ENCODE data around the gene PTPRJ. TPM values are rescaled to one million over a fixed set of nuclear protein-coding genes. Genes with fewer than 3 reads are reported as not detected.

PTPRJ gene
- total and polyA plus RNA-seq, 2 experiments from 2014 or later: 9.3 to 16.4 TPM

DNA sequence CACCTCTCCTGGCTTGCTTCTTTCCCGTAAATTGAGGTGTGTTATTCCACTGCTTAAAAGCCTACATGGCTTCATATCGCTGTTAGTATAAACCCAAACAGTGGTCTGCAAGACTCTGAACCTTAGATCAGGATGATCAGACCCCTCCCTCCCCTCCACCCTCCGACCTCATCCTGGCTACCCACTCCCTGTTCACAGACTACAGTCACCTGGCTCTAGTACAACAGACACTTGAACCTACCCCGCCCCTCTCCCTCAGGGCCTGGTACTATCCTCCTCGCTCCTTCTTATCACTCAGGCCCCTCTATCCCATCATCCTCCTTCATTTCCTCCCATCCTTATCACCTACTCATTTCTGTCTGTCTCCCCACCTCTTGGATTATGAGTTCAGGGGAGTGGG, 20.1 kb downstream of the PTPRJ start:
- 95% methylated on average over 5 of the region's 5 CpGs for WGBS (ENCODE audit: low lambda C conversion rate, missing lambda C conversion rate)

DNA sequence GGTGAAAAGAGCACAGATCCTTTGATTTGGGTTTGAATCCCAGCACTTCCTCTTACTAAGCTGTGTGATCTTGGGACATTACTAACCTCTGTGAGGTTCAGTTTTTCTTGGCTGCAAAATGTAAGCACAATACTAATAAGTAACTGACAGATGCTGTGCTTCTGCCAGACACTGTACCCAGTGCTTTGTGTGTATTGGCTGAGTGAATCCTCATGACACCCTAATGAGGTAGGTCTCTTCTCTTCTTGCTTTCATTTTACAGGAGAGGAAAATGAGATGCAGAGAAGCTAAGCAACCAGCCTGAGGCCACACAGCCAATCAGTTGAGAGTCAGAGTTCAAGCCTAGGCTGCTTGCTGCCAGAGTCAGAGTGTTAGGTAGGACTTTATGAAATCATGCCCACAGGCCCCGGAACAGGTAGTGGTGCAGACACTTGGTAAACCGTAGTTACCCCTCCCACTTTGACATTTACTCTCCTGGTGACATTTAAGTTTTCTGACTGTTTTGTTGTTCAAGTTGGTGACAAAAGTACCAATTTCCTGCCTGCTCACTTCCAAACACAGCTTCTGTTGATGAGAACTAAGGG, 21.2 kb downstream of the PTPRJ start:
- TF ChIP-seq, protein P1, sequence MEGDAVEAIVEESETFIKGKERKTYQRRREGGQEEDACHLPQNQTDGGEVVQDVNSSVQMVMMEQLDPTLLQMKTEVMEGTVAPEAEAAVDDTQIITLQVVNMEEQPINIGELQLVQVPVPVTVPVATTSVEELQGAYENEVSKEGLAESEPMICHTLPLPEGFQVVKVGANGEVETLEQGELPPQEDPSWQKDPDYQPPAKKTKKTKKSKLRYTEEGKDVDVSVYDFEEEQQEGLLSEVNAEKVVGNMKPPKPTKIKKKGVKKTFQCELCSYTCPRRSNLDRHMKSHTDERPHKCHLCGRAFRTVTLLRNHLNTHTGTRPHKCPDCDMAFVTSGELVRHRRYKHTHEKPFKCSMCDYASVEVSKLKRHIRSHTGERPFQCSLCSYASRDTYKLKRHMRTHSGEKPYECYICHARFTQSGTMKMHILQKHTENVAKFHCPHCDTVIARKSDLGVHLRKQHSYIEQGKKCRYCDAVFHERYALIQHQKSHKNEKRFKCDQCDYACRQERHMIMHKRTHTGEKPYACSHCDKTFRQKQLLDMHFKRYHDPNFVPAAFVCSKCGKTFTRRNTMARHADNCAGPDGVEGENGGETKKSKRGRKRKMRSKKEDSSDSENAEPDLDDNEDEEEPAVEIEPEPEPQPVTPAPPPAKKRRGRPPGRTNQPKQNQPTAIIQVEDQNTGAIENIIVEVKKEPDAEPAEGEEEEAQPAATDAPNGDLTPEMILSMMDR (IDR thresholded peaks at IDR 0.05; ENCODE audit: poor library complexity): no peak
- TF ChIP-seq EZH2 (IDR thresholded peaks at IDR 0.05; ENCODE audit: borderline replicate concordance): no peak
- TF ChIP-seq EZH2phosphoT487 (IDR thresholded peaks at IDR 0.05; ENCODE audit: low read depth, severe bottlenecking, unreplicated experiment): no peak
- H3K4me2 ChIP-seq: no peak overlapping the region
- DNase-seq (ENCODE audit: low spot score): no peak

More for the DNA sequence above, 20.1 kb downstream of the PTPRJ start:
- H3K4me2 ChIP-seq: no peak overlapping the region
- H2AFZ ChIP-seq: no peak overlapping the region
- TF ChIP-seq, protein P1 (IDR thresholded peaks at IDR 0.05; ENCODE audit: poor library complexity): no peak
- no peak for TF ChIP-seq EZH2 (IDR thresholded peaks at IDR 0.05; ENCODE audit: borderline replicate concordance)
- TF ChIP-seq EZH2phosphoT487 (IDR thresholded peaks at IDR 0.05; ENCODE audit: low read depth, severe bottlenecking, unreplicated experiment): no peak
- no peak for DNase-seq (ENCODE audit: low spot score)
- H3K27ac ChIP-seq: peak overlapping the region; percentile 92
- no peaks in the 10 kb centered on the region for H4K20me1 ChIP-seq (ENCODE audit: insufficient read depth, poor library complexity, severe bottlenecking)
- H3K4me3 ChIP-seq: no peak overlapping the region
- no peaks in the 10 kb centered on the region for H3K9me2 ChIP-seq (replicated peaks; ENCODE audit: insufficient read depth)
- no peaks in the 10 kb centered on the region for H3K27me3 ChIP-seq
- H3K9me3 ChIP-seq (ENCODE audit: low read depth): no peaks in the 10 kb centered on the region
- peaks cover 70% of the 10 kb centered on the region for H3K79me2 ChIP-seq
- H3K36me3 ChIP-seq (replicated peaks; ENCODE audit: insufficient read depth, low read depth): no peaks in the 10 kb centered on the region
- peaks cover 24% of the 10 kb centered on the region for H3K4me1 ChIP-seq (ENCODE audit: insufficient read depth)

DNA sequence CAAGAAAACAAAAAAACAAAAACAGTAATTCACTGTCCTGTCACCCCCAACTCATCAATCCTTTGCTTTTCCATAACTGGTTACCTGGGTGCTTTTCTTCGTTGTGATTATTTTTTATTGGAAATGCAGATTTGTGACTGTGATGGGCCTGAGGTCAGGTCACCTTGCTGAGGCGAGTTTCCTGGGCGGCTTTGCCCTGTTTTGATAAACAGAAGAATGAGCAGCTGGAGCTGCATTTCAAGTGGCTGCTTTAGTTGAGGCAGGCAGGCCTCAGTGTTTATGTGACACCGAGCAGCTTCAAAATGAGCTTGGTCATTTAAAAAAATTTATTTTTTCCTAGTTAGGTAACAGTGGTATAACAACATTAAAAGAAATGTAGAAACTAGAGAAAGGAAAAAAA, 22.2 kb downstream of the PTPRJ start:
- 74% methylated on average over 4 of the region's 4 CpGs for WGBS (ENCODE audit: low lambda C conversion rate, missing lambda C conversion rate)
- TF ChIP-seq, protein P1 (IDR thresholded peaks at IDR 0.05; ENCODE audit: poor library complexity): no peak
- TF ChIP-seq EZH2phosphoT487 (IDR thresholded peaks at IDR 0.05; ENCODE audit: low read depth, severe bottlenecking, unreplicated experiment) (no peak), EZH2 (IDR thresholded peaks at IDR 0.05; ENCODE audit: borderline replicate concordance) (no peak)

More for the DNA sequence above, 21.2 kb downstream of the PTPRJ start:
- Histone ChIP-seq H3K9me2 (replicated peaks; ENCODE audit: insufficient read depth) (no peaks in the 10 kb centered on the region), H3K36me3 (replicated peaks; ENCODE audit: insufficient read depth, low read depth) (no peaks in the 10 kb centered on the region), H3K27ac (no peak overlapping the region), H3K4me1 (ENCODE audit: insufficient read depth) (peaks cover 24% of the 10 kb centered on the region), H4K20me1 (ENCODE audit: insufficient read depth, poor library complexity, severe bottlenecking) (no peaks in the 10 kb centered on the region), H3K27me3 (no peaks in the 10 kb centered on the region), H3K4me3 (no peak overlapping the region), H2AFZ (no peak overlapping the region), H3K79me2 (peaks cover 72% of the 10 kb centered on the region), H3K9me3 (ENCODE audit: low read depth) (no peaks in the 10 kb centered on the region)
- 87% methylated on average over 2 of the region's 2 CpGs for whole genome bisulfite sequencing (ENCODE audit: low lambda C conversion rate, missing lambda C conversion rate)

More for the DNA sequence above, 22.2 kb downstream of the PTPRJ start:
- Histone ChIP-seq H4K20me1 (ENCODE audit: insufficient read depth, poor library complexity, severe bottlenecking) (no peaks in the 10 kb centered on the region), H3K4me1 (ENCODE audit: insufficient read depth) (peaks cover 17% of the 10 kb centered on the region), H2AFZ (no peak overlapping the region), H3K4me2 (no peak overlapping the region), H3K27ac (no peak overlapping the region), H3K4me3 (no peak overlapping the region), H3K9me3 (ENCODE audit: low read depth) (no peaks in the 10 kb centered on the region), H3K79me2 (peaks cover 67% of the 10 kb centered on the region), H3K9me2 (replicated peaks; ENCODE audit: insufficient read depth) (no peaks in the 10 kb centered on the region), H3K36me3 (replicated peaks; ENCODE audit: insufficient read depth, low read depth) (no peaks in the 10 kb centered on the region), H3K27me3 (no peaks in the 10 kb centered on the region)
- no peak for DNase-seq (ENCODE audit: low spot score)

Data from hepatocyte (in vitro differentiated cells).